ENCODE measurements around the gene SYNDIG1.

GRCh38 chr20:24678351-24679106, 209.1 kb downstream of the SYNDIG1 start:
- TF ChIP-seq POLR2A (IDR thresholded peaks at IDR 0.05; ENCODE audit: low read length) (no peak), GATA1 (IDR thresholded peaks at IDR 0.05; ENCODE audit: low read depth, low read length) (no peak)
